Sigmoid colon (tissue), 4 donors: ENCODE data around the gene DHRS9.

ENCODE experiments used
- EP300 ChIP-seq, 4 donors: sonication (generic); formaldehyde crosslinking; IDR thresholded peaks; one replicate each; pipeline ENCODE4 v1.6.1; 2017; ENCODE audit warnings: antibody characterized with exemption in 4 of 4
- POLR2AphosphoS5 ChIP-seq, 4 donors: sonication (generic); formaldehyde crosslinking; IDR thresholded peaks; one replicate each; pipeline ENCODE4 v1.6.1; 2017; ENCODE audit warnings: antibody characterized with exemption in 4 of 4
- TF ChIP-seq, protein P1 (sequence below), 4 experiments: fragments of 450-650 bp in 3 of 4; fragments of 200-600 bp in 1 of 4; IDR thresholded peaks; one replicate each; pipeline ENCODE4 v1.5.1; 2016 to 2019; ENCODE audit warnings: antibody characterized with exemption in 4 of 4, mild to moderate bottlenecking in 3 of 4, moderate library complexity in 2 of 4

DNA sequence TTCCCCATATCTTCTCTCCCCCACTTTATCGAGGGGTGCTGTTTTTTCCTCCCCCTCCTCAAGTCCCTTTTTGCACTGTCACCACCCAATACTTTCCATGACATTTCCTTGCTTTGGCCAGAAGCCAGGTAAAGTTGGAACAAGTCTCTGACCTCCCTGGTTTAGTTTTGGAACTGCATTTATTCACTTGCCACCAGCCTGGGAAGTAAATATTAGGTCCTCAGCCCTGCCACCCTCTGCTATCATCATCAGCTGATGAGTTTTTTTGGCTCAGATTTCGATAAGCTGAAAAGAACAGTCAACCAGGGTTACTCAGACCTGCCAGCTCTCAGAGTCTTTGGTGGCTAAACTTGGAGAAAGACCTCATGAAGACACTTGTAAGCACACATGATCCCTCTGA lies 47.0 kb downstream of the DHRS9 start:
- TF ChIP-seq, protein P1, sequence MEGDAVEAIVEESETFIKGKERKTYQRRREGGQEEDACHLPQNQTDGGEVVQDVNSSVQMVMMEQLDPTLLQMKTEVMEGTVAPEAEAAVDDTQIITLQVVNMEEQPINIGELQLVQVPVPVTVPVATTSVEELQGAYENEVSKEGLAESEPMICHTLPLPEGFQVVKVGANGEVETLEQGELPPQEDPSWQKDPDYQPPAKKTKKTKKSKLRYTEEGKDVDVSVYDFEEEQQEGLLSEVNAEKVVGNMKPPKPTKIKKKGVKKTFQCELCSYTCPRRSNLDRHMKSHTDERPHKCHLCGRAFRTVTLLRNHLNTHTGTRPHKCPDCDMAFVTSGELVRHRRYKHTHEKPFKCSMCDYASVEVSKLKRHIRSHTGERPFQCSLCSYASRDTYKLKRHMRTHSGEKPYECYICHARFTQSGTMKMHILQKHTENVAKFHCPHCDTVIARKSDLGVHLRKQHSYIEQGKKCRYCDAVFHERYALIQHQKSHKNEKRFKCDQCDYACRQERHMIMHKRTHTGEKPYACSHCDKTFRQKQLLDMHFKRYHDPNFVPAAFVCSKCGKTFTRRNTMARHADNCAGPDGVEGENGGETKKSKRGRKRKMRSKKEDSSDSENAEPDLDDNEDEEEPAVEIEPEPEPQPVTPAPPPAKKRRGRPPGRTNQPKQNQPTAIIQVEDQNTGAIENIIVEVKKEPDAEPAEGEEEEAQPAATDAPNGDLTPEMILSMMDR (IDR thresholded peaks at IDR 0.05): no peak
- no peak for TF ChIP-seq POLR2AphosphoS5 (IDR thresholded peaks at IDR 0.05)
- no peak for TF ChIP-seq EP300 (IDR thresholded peaks at IDR 0.05)
